GM10266 (cell line): ENCODE measurements around the gene HOXD11.

ENCODE experiments used
- DNase-seq: peaks from one replicate; pipeline ENCODE4 v3.0.0; 2012; ENCODE audit errors: extremely low spot score
- CTCF ChIP-seq: IDR thresholded peaks from 2 replicates; pipeline ENCODE4 v1.5.1; 2012; ENCODE audit warnings: mild to moderate bottlenecking, low read depth; ENCODE audit not compliant: control insufficient read depth, insufficient read depth; ENCODE audit errors: missing control alignments

The HOXD11 gene

DNA sequence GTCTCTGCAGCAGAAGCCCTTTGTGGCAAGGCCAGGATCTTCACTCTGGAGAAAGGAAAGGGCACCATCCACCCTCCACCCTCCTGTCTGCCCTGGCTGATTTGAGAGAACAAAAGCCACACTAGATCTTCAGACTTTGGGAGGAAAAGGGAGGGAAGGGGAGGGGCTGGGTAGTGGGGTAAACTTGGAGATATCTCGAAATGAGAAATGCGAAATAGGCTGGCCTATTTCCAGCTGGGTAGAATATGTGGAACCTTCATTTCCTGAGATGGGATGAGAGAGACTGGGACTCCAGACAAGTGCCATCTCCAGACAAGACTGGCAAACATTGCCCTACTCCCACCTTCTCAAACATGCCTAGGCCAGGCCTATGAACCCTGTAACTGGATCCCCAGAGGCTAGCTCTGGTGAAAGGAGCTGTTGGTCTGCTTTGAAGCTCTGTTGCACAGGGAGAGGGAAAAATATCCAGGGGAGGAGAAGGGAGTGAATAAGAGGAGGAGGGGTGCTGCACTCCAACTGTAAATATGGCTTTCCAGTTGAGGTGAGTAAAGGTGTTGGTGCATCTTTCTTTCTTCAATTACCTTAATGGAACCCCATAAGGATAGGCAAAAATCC lies 5.8 kb upstream of the HOXD11 start:
- DNase-seq, result no peak
- no peak for TF ChIP-seq CTCF

GRCh38 chr2:176101842-176102241 lies 5.2 kb upstream of the HOXD11 start:
- no peak for DNase-seq
- no peak for TF ChIP-seq CTCF

DNA sequence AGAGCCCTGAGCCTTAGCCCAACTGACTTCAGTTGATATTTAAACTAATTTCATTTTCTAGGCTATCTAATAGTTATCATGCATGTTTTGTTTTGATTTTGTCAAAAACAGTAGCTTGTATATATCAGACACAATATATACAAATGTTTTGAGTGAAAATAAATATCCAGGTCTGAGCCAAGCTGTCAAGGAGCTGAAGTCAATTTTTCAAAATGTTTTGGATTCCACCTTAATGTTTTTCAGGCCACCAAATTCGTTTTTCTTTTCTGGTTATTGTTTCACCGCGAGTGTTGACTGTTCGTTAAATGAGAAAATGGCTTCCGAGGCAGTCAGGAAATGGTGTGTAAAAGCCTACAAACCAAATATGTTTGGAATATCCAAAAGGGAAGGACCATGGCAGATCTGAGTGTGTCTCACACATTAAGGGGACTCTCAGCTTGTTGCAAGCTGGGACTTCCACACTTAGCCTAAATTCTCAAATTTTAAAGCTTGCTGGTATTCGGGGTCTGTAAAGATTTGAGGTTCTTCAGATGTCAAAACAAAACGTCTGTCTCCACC lies 4.7 kb upstream of the HOXD11 start:
- no peak for TF ChIP-seq CTCF
- DNase-seq, result no peak

DNA sequence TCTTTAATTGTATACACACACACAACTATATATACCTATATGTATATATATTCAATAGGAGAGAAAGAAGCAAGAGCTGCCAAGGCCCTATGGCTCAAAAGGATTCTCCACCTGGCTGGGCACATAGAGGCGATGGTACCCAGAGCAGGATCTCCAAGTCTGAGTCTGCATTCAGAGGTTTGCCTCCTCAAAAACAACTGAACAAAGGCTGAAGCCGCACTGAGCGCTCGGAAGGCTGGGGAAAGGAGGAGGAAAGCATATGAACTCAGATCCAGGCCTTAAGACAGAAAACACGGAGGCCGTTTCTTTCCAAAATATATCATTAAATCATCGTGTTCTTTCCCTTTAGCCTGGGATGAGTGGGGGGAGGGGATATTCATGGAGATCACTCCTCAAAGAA lies 3.9 kb upstream of the HOXD11 start:
- no peak for DNase-seq
- no peak for TF ChIP-seq CTCF

DNA sequence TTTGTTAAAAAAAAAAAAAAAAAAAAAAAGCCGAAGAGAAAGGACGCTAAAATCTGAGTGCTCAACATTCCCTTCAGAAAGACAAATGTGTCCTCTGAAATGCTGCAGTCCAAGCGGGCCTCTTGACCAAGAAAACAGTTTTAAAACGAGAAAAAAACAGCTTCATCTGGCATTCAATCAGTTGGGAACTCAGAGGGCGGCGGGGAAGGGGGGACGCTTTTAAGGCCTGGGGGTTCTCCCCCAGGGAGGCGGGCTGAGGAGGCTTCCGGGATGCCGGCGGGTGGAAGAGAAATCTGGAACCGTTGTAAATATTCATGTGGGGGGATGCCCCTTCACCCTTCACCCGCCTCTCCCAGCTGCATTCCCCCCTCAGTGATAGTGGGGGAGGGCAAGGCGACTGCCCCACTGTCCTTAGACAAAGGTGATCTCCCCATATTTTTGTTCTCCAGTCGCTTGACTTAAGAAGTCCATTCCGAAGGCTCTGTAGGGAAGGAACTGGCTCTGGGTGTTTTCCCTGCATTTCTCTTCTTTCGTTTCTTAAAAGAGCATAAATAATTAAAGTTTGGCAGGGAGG lies 3.3 kb upstream of the HOXD11 start:
- no peak for TF ChIP-seq CTCF
- DNase-seq, result no peak

DNA sequence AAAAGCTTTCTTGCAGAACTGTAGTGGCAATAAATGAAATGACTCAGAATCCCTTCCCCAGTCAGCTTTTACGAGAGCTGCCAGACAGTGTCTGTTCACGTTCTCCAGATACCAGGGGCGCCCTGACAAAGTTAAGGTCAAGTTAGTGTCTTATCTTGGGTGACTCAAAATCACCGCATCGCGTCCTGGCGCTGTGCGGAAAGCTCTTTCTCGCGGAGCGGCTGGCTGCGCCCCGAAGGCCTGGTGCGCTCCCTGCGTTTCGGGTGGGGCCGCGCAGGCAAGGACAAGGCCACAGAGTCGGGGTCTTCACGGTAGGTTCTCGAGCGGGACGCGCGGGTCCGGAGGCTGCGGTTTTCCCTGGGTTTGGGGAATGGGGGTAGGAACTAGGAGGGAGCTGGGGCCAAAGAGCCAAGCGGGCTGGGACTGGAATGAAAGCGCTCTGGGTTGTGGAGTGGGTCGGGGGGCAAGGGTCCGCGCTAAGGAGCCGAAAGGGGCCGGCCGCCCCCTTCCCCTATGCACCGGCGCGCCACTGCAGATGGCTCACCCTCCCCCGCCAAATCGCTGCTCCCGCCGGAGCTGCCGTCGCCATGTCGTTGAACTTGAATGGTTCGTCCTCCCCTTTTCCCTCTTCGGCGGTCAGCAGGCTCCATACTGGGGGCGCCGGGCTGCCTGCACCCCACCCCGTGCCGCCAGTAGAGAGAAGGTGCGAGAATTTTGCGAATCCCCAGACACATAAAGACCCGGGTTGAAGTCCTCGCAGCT lies 2.6 kb upstream of the HOXD11 start:
- TF ChIP-seq CTCF, result no peak
- no peak for DNase-seq
